HEK293 (cell line): ENCODE measurements around the gene SMNDC1.

Source experiments
- CTCF ChIP-seq: fragments of 450-650 bp; formaldehyde crosslinking; IDR thresholded peaks from 2 replicates; pipeline ENCODE4 v1.5.1; 2016; ENCODE audit warnings: missing biosample characterization, missing genetic modification characterization
- PRDM6 ChIP-seq: fragments of 450-650 bp; formaldehyde crosslinking; IDR thresholded peaks from 2 replicates; pipeline ENCODE4 v1.5.1; 2017; ENCODE audit warnings: missing biosample characterization, missing genetic modification characterization
- REST ChIP-seq: fragments of 450-650 bp; formaldehyde crosslinking; IDR thresholded peaks from 2 replicates; pipeline ENCODE4 v1.5.1; 2016; ENCODE audit warnings: missing biosample characterization, missing genetic modification characterization
- ZNF521 ChIP-seq: fragments of 450-650 bp; formaldehyde crosslinking; IDR thresholded peaks from 2 replicates; pipeline ENCODE4 v1.5.1; 2017; ENCODE audit warnings: missing biosample characterization, mild to moderate bottlenecking, missing genetic modification characterization
- ZSCAN23 ChIP-seq: fragments of 450-650 bp; formaldehyde crosslinking; IDR thresholded peaks from 2 replicates; pipeline ENCODE4 v1.5.1; 2016; ENCODE audit warnings: missing biosample characterization, missing genetic modification characterization

- no peak for TF ChIP-seq ZSCAN23 (tag by site-specific recombination)
- TF ChIP-seq ZNF521 (tag by site-specific recombination): no peak
- TF ChIP-seq PRDM6 (tag by site-specific recombination): no peak
- no peak for TF ChIP-seq CTCF (tag by site-specific recombination)
- no peak for TF ChIP-seq REST (tag by site-specific recombination)
Observed at GRCh38 chr10:110330675-110331074, 26.0 kb upstream of the SMNDC1 start.
